Lower lobe of right lung (tissue), 2 donors: ENCODE results near the gene CACNA1C. TPM values are rescaled to one million over a fixed set of nuclear protein-coding genes. Genes with fewer than 3 reads are reported as not detected.

Experiments used
- ATAC-seq, 2 donors: fragments of 200-7000 bp; cut with Tn5 transposase; one replicate each; pipeline ENCODE4 v1.9.1; 2020 to 2022; ENCODE audit warnings: mild to moderate bottlenecking in 2 of 2, moderate library complexity in 2 of 2
- DNase-seq: peaks from one replicate; pipeline ENCODE4 v3.0.0-alpha.2; 2020
- H3K27ac ChIP-seq: fragments of 200-600 bp; one replicate; pipeline ENCODE4 v1.8.0; 2022
- H3K27me3 ChIP-seq: fragments of 200-600 bp; one replicate; pipeline ENCODE4 v1.8.0; 2022; ENCODE audit warnings: low read depth
- H3K36me3 ChIP-seq: fragments of 200-600 bp; one replicate; pipeline ENCODE4 v1.8.0; 2022; ENCODE audit warnings: mild to moderate bottlenecking
- H3K4me1 ChIP-seq: fragments of 200-600 bp; one replicate; pipeline ENCODE4 v1.8.0; 2022
- H3K4me3 ChIP-seq: fragments of 200-600 bp; one replicate; pipeline ENCODE4 v1.8.0; 2022; ENCODE audit warnings: mild to moderate bottlenecking
- H3K9me3 ChIP-seq: fragments of 200-600 bp; one replicate; pipeline ENCODE4 v1.8.0; 2022
- intact Hi-C: fragments of 100-400 bp; cut with DNase I; formaldehyde crosslinking; loops from one replicate; pipeline ENCODE4 v1.11.0; 2022
- total RNA-seq: library from RNA; stranded (reverse); fragmentation: NEBNext Ultra II Directional; extraction: Animal tissue kit (Norgen Biotek cat#: 25700); gene quantifications from one replicate; pipeline ENCODE4 v1.2.1, GENCODE V29; 2021
- TF ChIP-seq, protein P1 (sequence below): fragments of 200-600 bp; IDR thresholded peaks from one replicate; pipeline ENCODE4 v1.8.0; 2022; ENCODE audit warnings: antibody characterized with exemption, mild to moderate bottlenecking
- donor health status: DM: no; HTN: yes; CAD: no; lungs with severe emphysema.

CACNA1C gene
- total RNA-seq, 1 donor from 2014 or later: 8.4 TPM

- TF ChIP-seq, protein P1, sequence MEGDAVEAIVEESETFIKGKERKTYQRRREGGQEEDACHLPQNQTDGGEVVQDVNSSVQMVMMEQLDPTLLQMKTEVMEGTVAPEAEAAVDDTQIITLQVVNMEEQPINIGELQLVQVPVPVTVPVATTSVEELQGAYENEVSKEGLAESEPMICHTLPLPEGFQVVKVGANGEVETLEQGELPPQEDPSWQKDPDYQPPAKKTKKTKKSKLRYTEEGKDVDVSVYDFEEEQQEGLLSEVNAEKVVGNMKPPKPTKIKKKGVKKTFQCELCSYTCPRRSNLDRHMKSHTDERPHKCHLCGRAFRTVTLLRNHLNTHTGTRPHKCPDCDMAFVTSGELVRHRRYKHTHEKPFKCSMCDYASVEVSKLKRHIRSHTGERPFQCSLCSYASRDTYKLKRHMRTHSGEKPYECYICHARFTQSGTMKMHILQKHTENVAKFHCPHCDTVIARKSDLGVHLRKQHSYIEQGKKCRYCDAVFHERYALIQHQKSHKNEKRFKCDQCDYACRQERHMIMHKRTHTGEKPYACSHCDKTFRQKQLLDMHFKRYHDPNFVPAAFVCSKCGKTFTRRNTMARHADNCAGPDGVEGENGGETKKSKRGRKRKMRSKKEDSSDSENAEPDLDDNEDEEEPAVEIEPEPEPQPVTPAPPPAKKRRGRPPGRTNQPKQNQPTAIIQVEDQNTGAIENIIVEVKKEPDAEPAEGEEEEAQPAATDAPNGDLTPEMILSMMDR: no peak
- H3K9me3 ChIP-seq: no peaks in the 10 kb centered on the region
- H3K27me3 ChIP-seq: peaks cover 15% of the 10 kb centered on the region
- intact Hi-C loops: no loop called here
- no peak overlapping the region for H3K27ac ChIP-seq
- DNase-seq (no peak), ATAC-seq (no peak)
- peaks cover 13% of the 10 kb centered on the region for H3K4me1 ChIP-seq
- no peak overlapping the region for H3K4me3 ChIP-seq
- H3K36me3 ChIP-seq: no peaks in the 10 kb centered on the region
Measured at GRCh38 chr12:2642176-2642892, 589.5 kb downstream of the CACNA1C start.

- no peak for DNase-seq
- Histone ChIP-seq H3K4me1 (peaks cover 13% of the 10 kb centered on the region), H3K4me3 (no peak overlapping the region), H3K27me3 (peaks cover 15% of the 10 kb centered on the region), H3K27ac (no peak overlapping the region), H3K36me3 (no peaks in the 10 kb centered on the region), H3K9me3 (no peaks in the 10 kb centered on the region)
- ATAC-seq: no peak
- intact Hi-C loops: no loop called here
- TF ChIP-seq, protein P1: no peak
Measured at GRCh38 chr12:2642896-2643425, 590.2 kb downstream of the CACNA1C start.

DNA sequence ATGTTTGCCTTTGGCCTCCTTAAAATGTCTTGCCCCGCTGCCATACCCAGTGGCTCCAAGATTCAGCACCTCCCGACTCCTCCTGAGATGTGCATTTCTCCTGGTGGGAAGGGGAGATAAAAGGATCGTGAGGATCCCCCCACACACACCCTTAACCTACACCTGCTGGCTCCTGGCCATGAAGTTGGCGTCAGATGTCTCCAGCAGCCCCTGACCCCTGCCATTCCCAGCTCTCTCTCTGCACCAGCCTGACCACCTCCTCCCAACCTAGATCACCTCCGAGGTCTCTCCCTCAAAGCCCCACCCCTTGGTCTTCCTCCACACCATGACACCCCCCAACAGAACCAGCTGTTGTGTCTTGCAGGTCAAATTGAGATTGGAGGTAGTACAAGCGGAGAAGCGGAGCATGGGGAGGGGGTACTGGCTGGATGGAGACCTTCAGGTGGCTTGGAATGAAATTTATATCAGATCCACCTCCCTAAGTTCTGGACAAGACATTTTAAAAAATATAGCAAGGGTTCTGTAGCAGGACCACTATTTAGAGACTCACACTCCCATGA is 590.9 kb downstream of the CACNA1C start:
- no peaks in the 10 kb centered on the region for H3K36me3 ChIP-seq
- no peaks in the 10 kb centered on the region for H3K9me3 ChIP-seq
- intact Hi-C loops: no loop called here
- H3K4me1 ChIP-seq: peaks cover 13% of the 10 kb centered on the region
- no peak for ATAC-seq
- H3K4me3 ChIP-seq: no peak overlapping the region
- H3K27me3 ChIP-seq: peaks cover 15% of the 10 kb centered on the region
- TF ChIP-seq, protein P1: no peak
- no peak for DNase-seq
- no peak overlapping the region for H3K27ac ChIP-seq

GRCh38 chr12:2644683-2645405 is 592.1 kb downstream of the CACNA1C start:
- intact Hi-C loops: no loop called here
- H3K27me3 ChIP-seq: peaks cover 16% of the 10 kb centered on the region
- TF ChIP-seq, protein P1: no peak
- DNase-seq: no peak
- ATAC-seq: no peak
- H3K9me3 ChIP-seq: no peaks in the 10 kb centered on the region
- peaks cover 13% of the 10 kb centered on the region for H3K4me1 ChIP-seq
- no peak overlapping the region for H3K27ac ChIP-seq
- no peaks in the 10 kb centered on the region for H3K36me3 ChIP-seq
- H3K4me3 ChIP-seq: no peak overlapping the region

DNA sequence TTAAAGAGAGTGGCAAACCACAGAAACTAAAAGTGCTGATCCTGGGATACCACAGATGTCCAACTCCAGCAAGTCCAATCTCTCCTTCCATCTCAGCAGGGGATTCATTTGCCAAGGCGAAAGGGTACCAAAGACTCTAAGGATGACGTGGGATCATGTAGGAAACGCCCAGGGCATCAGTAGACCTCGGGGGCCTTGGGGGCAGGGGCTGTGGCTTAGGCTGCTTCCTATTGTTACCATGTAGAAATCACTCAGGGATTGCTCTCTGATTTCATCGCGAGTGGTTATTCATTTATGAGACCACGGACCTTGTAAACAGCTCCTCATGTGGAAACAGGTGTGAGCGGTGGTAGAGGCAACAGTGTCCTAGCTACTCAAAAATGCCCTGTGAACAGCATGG is 592.7 kb downstream of the CACNA1C start:
- H3K36me3 ChIP-seq: no peaks in the 10 kb centered on the region
- H3K27ac ChIP-seq: no peak overlapping the region
- peaks cover 11% of the 10 kb centered on the region for H3K4me1 ChIP-seq
- ATAC-seq (no peak), DNase-seq (no peak)
- H3K4me3 ChIP-seq: no peak overlapping the region
- TF ChIP-seq, protein P1: no peak
- no peaks in the 10 kb centered on the region for H3K9me3 ChIP-seq
- peaks cover 20% of the 10 kb centered on the region for H3K27me3 ChIP-seq
- intact Hi-C loops: no loop called here
